K562 (cell line): ENCODE data around the gene ALG9. TPM values are rescaled to one million over a fixed set of nuclear protein-coding genes. Genes with fewer than 3 reads are reported as not detected.

Experiments used
- ATF7 ChIP-seq: fragments of 450-650 bp; IDR thresholded peaks from 2 replicates; pipeline ENCODE4 v1.7.1; 2014; ENCODE audit warnings: mild to moderate bottlenecking, moderate library complexity
- BMI1 ChIP-seq: fragments of 150-350 bp; IDR thresholded peaks from 2 replicates; pipeline ENCODE4 v1.6.1; 2014; ENCODE audit warnings: low read length
- CAMTA2 ChIP-seq: fragments of 250-450 bp; sonication (Bioruptor Pico); conservative IDR thresholded peaks from 2 replicates; pipeline ENCODE4 v1.5.1; 2022
- CC2D1A ChIP-seq: fragments of 450-650 bp; IDR thresholded peaks from 2 replicates; pipeline ENCODE4 v1.6.1; 2017; ENCODE audit warnings: mild to moderate bottlenecking
- CHD2 ChIP-seq: IDR thresholded peaks from 2 replicates; pipeline ENCODE4 v1.6.1; 2011; ENCODE audit warnings: low read depth, low read length
- GABPB2 ChIP-seq: fragments of 250-450 bp; sonication (Bioruptor Pico); conservative IDR thresholded peaks from 2 replicates; pipeline ENCODE4 v1.5.1; 2021; ENCODE audit warnings: mild to moderate bottlenecking
- HDAC2 ChIP-seq: fragments of 450-650 bp; IDR thresholded peaks from 2 replicates; pipeline ENCODE4 v1.6.1; 2016; ENCODE audit warnings: mild to moderate bottlenecking
- HDGF ChIP-seq: fragments of 450-650 bp; IDR thresholded peaks from 2 replicates; pipeline ENCODE4 v1.6.1; 2016
- KDM1A ChIP-seq, 2 experiments: fragments of 450-650 bp; IDR thresholded peaks; 2 replicates each; pipeline ENCODE4 v1.6.1; 2016; ENCODE audit warnings: mild to moderate bottlenecking in 2 of 2
- KLF6 ChIP-seq: fragments of 250-450 bp; sonication (Bioruptor Pico); IDR thresholded peaks from 2 replicates; pipeline ENCODE4 v1.4.0; 2020; ENCODE audit warnings: mild to moderate bottlenecking, moderate library complexity, borderline replicate concordance
- ZBTB17 ChIP-seq: fragments of 450-650 bp; formaldehyde crosslinking; IDR thresholded peaks from 2 replicates; pipeline ENCODE4 v1.4.0; 2020; ENCODE audit warnings: mild to moderate bottlenecking
- ZNF12 ChIP-seq: sonication (generic); formaldehyde crosslinking; IDR thresholded peaks from 2 replicates; pipeline ENCODE4 v1.4.0; 2020; ENCODE audit warnings: mild to moderate bottlenecking, missing genetic modification reagents
- ZNF282 ChIP-seq: sonication (generic); formaldehyde crosslinking; IDR thresholded peaks from 2 replicates; pipeline ENCODE4 v1.8.1; 2023; ENCODE audit warnings: missing genetic modification reagents
- ZNF609 ChIP-seq: sonication (generic); formaldehyde crosslinking; IDR thresholded peaks from 2 replicates; pipeline ENCODE4 v1.8.1; 2023; ENCODE audit warnings: missing genetic modification reagents, mild to moderate bottlenecking, borderline replicate concordance
- ZNF639 ChIP-seq, 2 experiments: fragments of 200-800 bp in 1 of 2; sonication (Bioruptor generic) in 1 of 2; sonication (generic) in 1 of 2; formaldehyde crosslinking in 1 of 2; IDR thresholded peaks in 1 of 2; conservative IDR thresholded peaks in 1 of 2; 2 replicates each; pipeline versions ENCODE4 v1.5.0 to v1.6.1; 2016 to 2020; ENCODE audit warnings: missing compliant biosample characterization in 1 of 2, missing genetic modification characterization in 1 of 2, missing genetic modification reagents in 1 of 2
- ZNF699 ChIP-seq: fragments of 250-450 bp; sonication (Bioruptor Pico); IDR thresholded peaks from 2 replicates; pipeline ENCODE4 v1.8.0; 2021; ENCODE audit warnings: mild to moderate bottlenecking, moderate library complexity; ENCODE audit not compliant: insufficient replicate concordance
- polyA plus RNA-seq, 8 experiments: library from polyadenylated mRNA; depleted of rRNA in 4 of 8; stranded (reverse) in 5 of 8; unstranded in 3 of 8; fragments of >200 nt; fragmentation: Nextera tagmentation in 2 of 8; fragmentation: Illumina TruSeq in 1 of 8; extraction: Ambion mirVana in 2 of 8; extraction: Trizol in 1 of 8; gene quantifications; 2 replicates each; pipeline versions ENCODE4 v1.2.1 to v1.2.3, GENCODE V29; 2011 to 2014; ENCODE audit warnings: inconsistent platforms in 1 of 8, missing spikeins in 1 of 8
- total RNA-seq, 7 experiments: library from RNA; depleted of rRNA in 6 of 7; stranded (reverse); fragments of >200 nt in 6 of 7; fragmentation: Illumina TruSeq in 2 of 7; extraction: Trizol in 2 of 7; gene quantifications; 2 replicates each; pipeline versions ENCODE4 v1.2.1 to v1.2.3, GENCODE V29; 2011 to 2021; ENCODE audit warnings: low replicate concordance in 1 of 7
- TF ChIP-seq, protein P1 (sequence below), 2 experiments: fragments of 450-650 bp in 1 of 2; IDR thresholded peaks; 2 replicates each; pipeline ENCODE4 v1.6.1; 2011 to 2017; ENCODE audit warnings: low read depth in 2 of 2, antibody characterized with exemption in 1 of 2, borderline replicate concordance in 1 of 2, low read length in 1 of 2, mild to moderate bottlenecking in 1 of 2, mixed read lengths in 1 of 2; ENCODE audit not compliant: control insufficient read depth in 1 of 2

The ALG9 gene
- total and polyA plus RNA-seq, 9 of the 15 experiments (the other 6 are each of a cell fraction or from before 2014, with no cell fraction given): 11.5 to 40.5 (median 24.9) TPM

GRCh38 chr11:111870522-111870885 lies 877 bp downstream of the ALG9 start (continued):
- TF ChIP-seq, protein P1, sequence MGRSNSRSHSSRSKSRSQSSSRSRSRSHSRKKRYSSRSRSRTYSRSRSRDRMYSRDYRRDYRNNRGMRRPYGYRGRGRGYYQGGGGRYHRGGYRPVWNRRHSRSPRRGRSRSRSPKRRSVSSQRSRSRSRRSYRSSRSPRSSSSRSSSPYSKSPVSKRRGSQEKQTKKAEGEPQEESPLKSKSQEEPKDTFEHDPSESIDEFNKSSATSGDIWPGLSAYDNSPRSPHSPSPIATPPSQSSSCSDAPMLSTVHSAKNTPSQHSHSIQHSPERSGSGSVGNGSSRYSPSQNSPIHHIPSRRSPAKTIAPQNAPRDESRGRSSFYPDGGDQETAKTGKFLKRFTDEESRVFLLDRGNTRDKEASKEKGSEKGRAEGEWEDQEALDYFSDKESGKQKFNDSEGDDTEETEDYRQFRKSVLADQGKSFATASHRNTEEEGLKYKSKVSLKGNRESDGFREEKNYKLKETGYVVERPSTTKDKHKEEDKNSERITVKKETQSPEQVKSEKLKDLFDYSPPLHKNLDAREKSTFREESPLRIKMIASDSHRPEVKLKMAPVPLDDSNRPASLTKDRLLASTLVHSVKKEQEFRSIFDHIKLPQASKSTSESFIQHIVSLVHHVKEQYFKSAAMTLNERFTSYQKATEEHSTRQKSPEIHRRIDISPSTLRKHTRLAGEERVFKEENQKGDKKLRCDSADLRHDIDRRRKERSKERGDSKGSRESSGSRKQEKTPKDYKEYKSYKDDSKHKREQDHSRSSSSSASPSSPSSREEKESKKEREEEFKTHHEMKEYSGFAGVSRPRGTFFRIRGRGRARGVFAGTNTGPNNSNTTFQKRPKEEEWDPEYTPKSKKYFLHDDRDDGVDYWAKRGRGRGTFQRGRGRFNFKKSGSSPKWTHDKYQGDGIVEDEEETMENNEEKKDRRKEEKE (IDR thresholded peaks at IDR 0.05; ENCODE audit: borderline replicate concordance in 1 of 2, control insufficient read depth in 1 of 2, low read depth in 2 of 2, low read length in 1 of 2): no peak
- TF ChIP-seq BMI1 (no peak), ZNF699 (no peak), KDM1A (IDR thresholded peaks at IDR 0.05) (peak in 1 of 2 experiments; percentile 19; a peak in 1 of 4 replicates), CHD2 (no peak), ZNF282 (no peak), KLF6 (CRISPR knock-in tag) (no peak), ATF7 (no peak), HDGF (peak; percentile 61; the same call in 1 of the 2 replicates), HDAC2 (0 out of 2 replicates have a peak, but pooled peaks have one; percentile 46), CC2D1A (no peak), CAMTA2 (CRISPR knock-in tag) (no peak), ZNF609 (0 out of 2 replicates have a peak, but pooled peaks have one; percentile 32), ZBTB17 (CRISPR knock-in tag) (no peak), ZNF12 (no peak), ZNF639 (CRISPR knock-in tag; conservative IDR thresholded peaks at IDR 0.05 in 1 of 2, IDR thresholded peaks at IDR 0.05 in 1 of 2) (no peak), GABPB2 (CRISPR knock-in tag) (no peak)
